ENCODE data around the gene AGPAT3.

DNA sequence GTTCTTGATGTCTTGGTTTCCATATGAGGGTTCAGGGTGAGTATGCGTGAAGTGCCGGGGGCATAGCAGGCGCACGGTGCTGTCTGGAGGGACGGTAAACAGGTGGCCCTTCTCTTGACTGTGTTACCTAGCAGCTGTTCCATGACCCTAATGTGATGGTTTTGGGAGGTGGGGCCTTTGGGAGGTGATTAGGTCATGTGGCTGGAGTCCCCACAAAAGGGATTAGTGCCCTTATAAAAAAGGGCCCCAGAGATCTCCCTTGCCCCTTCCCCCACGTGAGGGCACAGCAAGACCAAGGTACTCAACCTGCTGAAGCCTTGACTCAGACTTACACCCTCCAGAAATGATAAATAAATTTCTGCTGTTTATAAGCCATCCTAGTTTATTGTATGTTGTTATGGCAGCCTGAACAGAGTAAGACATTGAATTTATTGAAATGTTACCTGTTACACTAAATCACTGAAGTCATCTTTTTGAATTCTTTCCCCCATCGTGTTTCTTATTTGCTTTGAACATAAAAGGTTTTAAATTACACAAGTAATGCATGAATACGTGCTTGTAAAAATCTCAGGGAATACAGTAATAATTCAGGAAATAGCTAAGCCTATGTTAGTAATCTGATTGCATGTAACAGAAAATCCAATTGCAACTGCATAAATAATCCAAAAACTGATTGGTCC lies 162.7 kb downstream of the AGPAT3 start:
- TF ChIP-seq, protein P1, sequence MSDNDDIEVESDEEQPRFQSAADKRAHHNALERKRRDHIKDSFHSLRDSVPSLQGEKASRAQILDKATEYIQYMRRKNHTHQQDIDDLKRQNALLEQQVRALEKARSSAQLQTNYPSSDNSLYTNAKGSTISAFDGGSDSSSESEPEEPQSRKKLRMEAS (IDR thresholded peaks at IDR 0.05): no peak
- no peak for TF ChIP-seq POLR2A (IDR thresholded peaks at IDR 0.05; ENCODE audit: low read length)
- TF ChIP-seq, protein P2, sequence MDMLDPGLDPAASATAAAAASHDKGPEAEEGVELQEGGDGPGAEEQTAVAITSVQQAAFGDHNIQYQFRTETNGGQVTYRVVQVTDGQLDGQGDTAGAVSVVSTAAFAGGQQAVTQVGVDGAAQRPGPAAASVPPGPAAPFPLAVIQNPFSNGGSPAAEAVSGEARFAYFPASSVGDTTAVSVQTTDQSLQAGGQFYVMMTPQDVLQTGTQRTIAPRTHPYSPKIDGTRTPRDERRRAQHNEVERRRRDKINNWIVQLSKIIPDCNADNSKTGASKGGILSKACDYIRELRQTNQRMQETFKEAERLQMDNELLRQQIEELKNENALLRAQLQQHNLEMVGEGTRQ (IDR thresholded peaks at IDR 0.05): no peak
